Lung (tissue), 12 donors: ENCODE results near the gene LEMD3. TPM values are rescaled to one million over a fixed set of nuclear protein-coding genes. Genes with fewer than 3 reads are reported as not detected.

Experiments
- ATAC-seq: fragments of 200-7000 bp; cut with Tn5 transposase; one replicate; pipeline ENCODE4 v1.9.1; 2020; ENCODE audit warnings: moderate number of reproducible peaks; ENCODE audit not compliant: insufficient read depth, low FRiP score
- DNase-seq, 3 donors: peaks; one replicate each; pipeline ENCODE4 v3.0.0-alpha.2; 2013 to 2017
- H3K27ac ChIP-seq, 2 donors: one replicate each; pipeline ENCODE4 v1.5.1; 2013; ENCODE audit warnings: mild to moderate bottlenecking in 2 of 2, moderate library complexity in 2 of 2, control low read depth in 1 of 2, inconsistent platforms in 1 of 2, low read depth in 1 of 2, low read length in 1 of 2
- H3K27me3 ChIP-seq, 3 donors: one replicate each; pipeline ENCODE4 v1.5.1; 2013; ENCODE audit warnings: low read length in 2 of 3; ENCODE audit not compliant: control insufficient read depth in 3 of 3, insufficient read depth in 3 of 3
- H3K36me3 ChIP-seq, 4 donors: one replicate each; pipeline ENCODE4 v1.5.1; 2013; ENCODE audit warnings: low read length in 4 of 4, mild to moderate bottlenecking in 1 of 4, moderate library complexity in 1 of 4; ENCODE audit not compliant: control insufficient read depth in 4 of 4, insufficient read depth in 4 of 4
- H3K4me1 ChIP-seq, 5 donors: one replicate each; pipeline ENCODE4 v1.5.1; 2013; ENCODE audit warnings: low read length in 5 of 5, mild to moderate bottlenecking in 2 of 5, moderate library complexity in 1 of 5; ENCODE audit not compliant: control insufficient read depth in 5 of 5, insufficient read depth in 5 of 5
- H3K4me3 ChIP-seq: one replicate; pipeline ENCODE4 v1.5.1; 2013; ENCODE audit warnings: mild to moderate bottlenecking, control low read depth, moderate library complexity
- H3K9ac ChIP-seq, 2 donors: one replicate each; pipeline ENCODE4 v1.5.1; 2013; ENCODE audit warnings: low read length in 2 of 2, control low read depth in 1 of 2; ENCODE audit not compliant: insufficient read depth in 1 of 2
- H3K9me3 ChIP-seq, 4 donors: one replicate each; pipeline ENCODE4 v1.5.1; 2013; ENCODE audit warnings: low read length in 3 of 4, mild to moderate bottlenecking in 1 of 4, moderate library complexity in 1 of 4; ENCODE audit not compliant: control insufficient read depth in 4 of 4, insufficient read depth in 3 of 4
- CTCF ChIP-seq: IDR thresholded peaks from 2 replicates; pipeline ENCODE4 v1.5.1; 2012; ENCODE audit warnings: mild to moderate bottlenecking; ENCODE audit errors: control extremely low read depth, extremely low read depth
- WGBS, 2 donors: extraction: QIAGEN DNeasy Blood & Tissue Kit; methylation state at CpG; one replicate each; pipeline ENCODE4 v1.1.7; 2013; 5-methylcytosine and 5-hydroxymethylcytosine counted together
- polyA plus RNA-seq, 2 donors: library from polyadenylated mRNA; stranded (reverse); fragments of 200-250 nt; gene quantifications; one replicate each; pipeline ENCODE4 v1.2.1, GENCODE V29; 2013
- total RNA-seq, 2 donors: library from RNA; depleted of rRNA in 1 of 2; stranded (reverse); fragments of >200 nt in 1 of 2; gene quantifications; one replicate each; pipeline ENCODE4 v1.2.1, GENCODE V29; 2014 to 2021
- donor health status: control.
- donor health status: control.
- donor health status: Bipolar disorder and iron deficiency.
- donor health status: healthy.
- donor health status: DM: yes; HTN: yes; CAD: no.

Gene LEMD3
- total and polyA plus RNA-seq, 4 donors = 10.2 to 72.4 (median 23.0) TPM

GRCh38 chr12:65263777-65264176 is 94.4 kb downstream of the LEMD3 start:
- no peak for ATAC-seq
- Histone ChIP-seq H3K9ac (no peak overlapping the region), H3K4me1 (no peaks in the 10 kb centered on the region), H3K27ac (no peak overlapping the region), H3K27me3 (peaks cover 0 to 3% (median 0%) of the 10 kb centered on the region in 3 donors), H3K9me3 (no peaks in the 10 kb centered on the region), H3K4me3 (no peak overlapping the region), H3K36me3 (no peaks in the 10 kb centered on the region)
- DNase-seq = peak in 2 of 3 donors; percentile 15 to 37
- TF ChIP-seq CTCF = no peak
- 48 to 69% methylated on average over 4 of the region's 4 CpGs for WGBS, 2 donors

- TF ChIP-seq CTCF = no peak
- WGBS, 2 donors = 75 to 83% methylated on average over 3 of the region's 3 CpGs
- ATAC-seq (no peak), DNase-seq (no peak)
- Histone ChIP-seq H3K27ac (no peak overlapping the region), H3K9ac (no peak overlapping the region), H3K36me3 (no peaks in the 10 kb centered on the region), H3K9me3 (no peaks in the 10 kb centered on the region), H3K27me3 (peaks cover 0 to 3% (median 0%) of the 10 kb centered on the region in 3 donors), H3K4me1 (no peaks in the 10 kb centered on the region), H3K4me3 (no peak overlapping the region)
These were observed 97.0 kb downstream of the LEMD3 start for GRCh38 chr12:65266408-65266807.

- H3K36me3 ChIP-seq = no peaks in the 10 kb centered on the region
- WGBS, 2 donors = 66 to 76% methylated on average over 1 of the region's 1 CpG
- H3K9me3 ChIP-seq = no peaks in the 10 kb centered on the region
- no peak overlapping the region for H3K9ac ChIP-seq
- H3K4me1 ChIP-seq = no peaks in the 10 kb centered on the region
- peaks cover 0 to 3% (median 0%) of the 10 kb centered on the region in 3 donors for H3K27me3 ChIP-seq
- H3K27ac ChIP-seq = no peak overlapping the region
- TF ChIP-seq CTCF = no peak
- DNase-seq (peak in 1 of 3 donors; percentile 8), ATAC-seq (no peak)
- no peak overlapping the region for H3K4me3 ChIP-seq
These were observed 100.2 kb downstream of the LEMD3 start for GRCh38 chr12:65269603-65270002.
